GM12878 (cell line): ENCODE results near the gene DTX1. TPM values are rescaled to one million over a fixed set of nuclear protein-coding genes. Genes with fewer than 3 reads are reported as not detected.

Experiments used
- ATAC-seq: fragments of 200-7000 bp; cut with Tn5 transposase; 3 replicates; pipeline ENCODE4 v1.9.1; 2020; ENCODE audit warnings: mild to moderate bottlenecking, moderate library complexity
- BruUV-seq: library from RNA; stranded (reverse); fragments of 400-500 nt; replicated peaks from 2 replicates; lab custom pipeline; 2021; lab: Mats Ljungman, UMichigan
- CTCF ChIA-PET: fragments of 300-600 bp; sonication (Branson Sonifier 250); formaldehyde crosslinking; extraction: SDS; loops from one replicate; lab custom pipeline; 2021; ENCODE audit warnings: inconsistent platforms; lab: Yijun Ruan, JAX
- POLR2A ChIA-PET: fragments of 350-600 bp; formaldehyde crosslinking; extraction: SDS; loops from one replicate; lab custom pipeline; 2021; ENCODE audit warnings: inconsistent platforms; lab: Charles Lee
- RAD21 ChIA-PET: fragments of 300-600 bp; sonication (Branson Sonifier 250); formaldehyde crosslinking; loops from one replicate; lab custom pipeline; 2023; ENCODE audit warnings: antibody characterized with exemption; ENCODE audit not compliant: unreplicated experiment; lab: Charles Lee
- SMC1A ChIA-PET: fragments of 300-600 bp; sonication (Branson Sonifier 250); formaldehyde crosslinking; loops from one replicate; lab custom pipeline; 2023; ENCODE audit not compliant: unreplicated experiment, uncharacterized antibody; lab: Charles Lee
- DNase-seq: peaks from one replicate; pipeline ENCODE4 v3.0.0-alpha.2; 2011; ENCODE audit warnings: low read depth, low spot score
- FAIRE-seq: peaks from 3 replicates; lab custom pipeline; 2011; peaks lifted over from hg19 to GRCh38; lab: Jason Lieb, UNC
- H2AFZ ChIP-seq: 2 replicates; pipeline ENCODE4 v1.6.0; 2011; ENCODE audit warnings: low read depth, low read length, control low read depth; ENCODE audit not compliant: control insufficient read depth
- H3K27ac ChIP-seq: 2 replicates; pipeline ENCODE4 v1.5.1; 2011; ENCODE audit warnings: control low read depth; ENCODE audit not compliant: control insufficient read depth, insufficient read depth
- H3K27me3 ChIP-seq, 2 experiments: replicated peaks in 1 of 2; 2 replicates each; pipeline versions ENCODE4 v1.6.0 to v1.6.1; 2011; ENCODE audit warnings: low read length in 1 of 2; ENCODE audit not compliant: control insufficient read depth in 2 of 2, insufficient read depth in 2 of 2
- H3K36me3 ChIP-seq, 2 experiments: 2 replicates each; pipeline ENCODE4 v1.5.1; 2011; ENCODE audit warnings: low read length in 1 of 2; ENCODE audit not compliant: control insufficient read depth in 2 of 2, insufficient read depth in 2 of 2
- H3K4me1 ChIP-seq: 2 replicates; pipeline ENCODE4 v1.6.1; 2011; ENCODE audit warnings: mild to moderate bottlenecking, low read length, moderate library complexity, mixed read lengths; ENCODE audit not compliant: control insufficient read depth, insufficient read depth
- H3K4me2 ChIP-seq: 2 replicates; pipeline ENCODE4 v1.6.0; 2011; ENCODE audit warnings: control low read depth; ENCODE audit not compliant: control insufficient read depth, insufficient read depth
- H3K4me3 ChIP-seq: fragments of 200-600 bp; sonication (generic); 2 replicates; pipeline ENCODE4 v1.5.1; 2016
- H3K79me2 ChIP-seq: 2 replicates; pipeline ENCODE4 v1.6.0; 2011; ENCODE audit warnings: low read length; ENCODE audit not compliant: control insufficient read depth, insufficient read depth
- H3K9ac ChIP-seq: 2 replicates; pipeline ENCODE4 v1.8.0; 2011; ENCODE audit warnings: low read length, control low read depth, mixed read lengths; ENCODE audit not compliant: control insufficient read depth, insufficient read depth
- H3K9me3 ChIP-seq: replicated peaks from 3 replicates; pipeline ENCODE4 v1.5.1; 2011; ENCODE audit warnings: mild to moderate bottlenecking, low read length; ENCODE audit not compliant: control insufficient read depth, insufficient read depth
- H4K20me1 ChIP-seq: 2 replicates; pipeline ENCODE4 v1.6.0; 2011; ENCODE audit not compliant: control insufficient read depth, insufficient read depth
- CBX5 ChIP-seq: sonication (generic); IDR thresholded peaks from 2 replicates; pipeline ENCODE4 v1.6.1; 2016; ENCODE audit warnings: low read depth, moderate library complexity, mild to moderate bottlenecking, inconsistent platforms
- CHD1 ChIP-seq: IDR thresholded peaks from 2 replicates; pipeline ENCODE4 v1.6.1; 2012; ENCODE audit warnings: low read depth, low read length, improper control_type of control experiment
- CHD4 ChIP-seq: fragments of 200-600 bp; sonication (generic); IDR thresholded peaks from 2 replicates; pipeline ENCODE4 v1.6.1; 2016; ENCODE audit warnings: mild to moderate bottlenecking
- CTCF ChIP-seq, 3 experiments: IDR thresholded peaks in 2 of 3; conservative IDR thresholded peaks in 1 of 3; 2 replicates each; pipeline ENCODE4 v1.5.1; 2011; ENCODE audit warnings: low read depth in 3 of 3, low read length in 3 of 3, mild to moderate bottlenecking in 3 of 3, control low read depth in 2 of 3, moderate library complexity in 2 of 3, inconsistent platforms in 1 of 3, mixed read lengths in 1 of 3; ENCODE audit not compliant: control insufficient read depth in 2 of 3, insufficient read depth in 1 of 3; ENCODE audit errors: extremely low read depth in 1 of 3
- IRF4 ChIP-seq: IDR thresholded peaks from 2 replicates; pipeline ENCODE4 v1.6.1; 2011; ENCODE audit warnings: low read depth, low read length
- MTA2 ChIP-seq: fragments of 450-650 bp; IDR thresholded peaks from 2 replicates; pipeline ENCODE4 v1.6.1; 2016; ENCODE audit warnings: low read depth, mild to moderate bottlenecking, moderate library complexity
- NFYB ChIP-seq: IDR thresholded peaks from 2 replicates; pipeline ENCODE4 v1.6.1; 2011; ENCODE audit warnings: low read depth, mild to moderate bottlenecking, low read length, improper control_type of control experiment, moderate library complexity; ENCODE audit not compliant: insufficient read depth
- RAD21 ChIP-seq: IDR thresholded peaks from 2 replicates; pipeline ENCODE4 v1.6.1; 2011; ENCODE audit warnings: mild to moderate bottlenecking, low read depth, low read length, moderate library complexity; ENCODE audit not compliant: insufficient read depth
- RUNX3 ChIP-seq: IDR thresholded peaks from 2 replicates; pipeline ENCODE4 v1.6.1; 2012; ENCODE audit warnings: low read length, inconsistent platforms
- SMAD1 ChIP-seq: fragments of 450-650 bp; IDR thresholded peaks from 2 replicates; pipeline ENCODE4 v1.6.1; 2018; ENCODE audit warnings: mild to moderate bottlenecking, low read depth; ENCODE audit not compliant: partially characterized antibody
- SP1 ChIP-seq: IDR thresholded peaks from one replicate; pipeline ENCODE4 v1.6.1; 2011; ENCODE audit warnings: low read depth, low read length
- WGBS: methylation state at CpG from one replicate; pipeline ENCODE4 v1.1.6; 2016; ENCODE audit warnings: low lambda C conversion rate; ENCODE audit not compliant: insufficient replicate concordance, insufficient coverage; ENCODE audit errors: missing lambda C conversion rate; 5-methylcytosine and 5-hydroxymethylcytosine counted together
- in situ Hi-C: fragments of 300-500 bp; cut with MboI; formaldehyde crosslinking; loops from 9 replicates; pipeline ENCODE4 v1.14.3; 2018; ENCODE audit warnings: mixed read lengths
- intact Hi-C: fragments of 100-400 bp; cut with micrococcal nuclease; formaldehyde crosslinking; loops from one replicate; pipeline ENCODE4 v1.14.2; 2022; ENCODE audit not compliant: unreplicated experiment
- polyA plus RNA-seq, 11 experiments: library from polyadenylated mRNA; depleted of rRNA in 4 of 11; unstranded in 6 of 11; stranded (reverse) in 5 of 11; fragments of >200 nt; fragmentation: Nextera tagmentation in 4 of 11; fragmentation: Illumina TruSeq in 1 of 11; extraction: Ambion mirVana in 4 of 11; extraction: Trizol in 1 of 11; gene quantifications; 1 replicate in 1 of 11; 2 replicates in 10 of 11; pipeline versions ENCODE4 v1.2.1 to v1.2.3, GENCODE V29; 2011 to 2016; ENCODE audit warnings: inconsistent platforms in 2 of 11, missing spikeins in 2 of 11, low read depth in 1 of 11
- total RNA-seq, 4 experiments: library from RNA; depleted of rRNA in 3 of 4; stranded (reverse); fragments of >200 nt in 3 of 4; fragmentation: Illumina TruSeq in 1 of 4; extraction: Trizol in 1 of 4; gene quantifications; 2 replicates each; pipeline versions ENCODE4 v1.2.1 to v1.2.3, GENCODE V29; 2013 to 2021
- TF ChIP-seq, protein P1 (sequence below): fragments of 450-650 bp; IDR thresholded peaks from 2 replicates; pipeline ENCODE4 v1.6.1; 2017; ENCODE audit warnings: mild to moderate bottlenecking, moderate library complexity

Gene DTX1
- total and polyA plus RNA-seq, 10 of the 15 experiments (the other 5 are each of a cell fraction or from before 2014, with no cell fraction given): 0.09 to 2.8 (median 0.66) TPM

DNA sequence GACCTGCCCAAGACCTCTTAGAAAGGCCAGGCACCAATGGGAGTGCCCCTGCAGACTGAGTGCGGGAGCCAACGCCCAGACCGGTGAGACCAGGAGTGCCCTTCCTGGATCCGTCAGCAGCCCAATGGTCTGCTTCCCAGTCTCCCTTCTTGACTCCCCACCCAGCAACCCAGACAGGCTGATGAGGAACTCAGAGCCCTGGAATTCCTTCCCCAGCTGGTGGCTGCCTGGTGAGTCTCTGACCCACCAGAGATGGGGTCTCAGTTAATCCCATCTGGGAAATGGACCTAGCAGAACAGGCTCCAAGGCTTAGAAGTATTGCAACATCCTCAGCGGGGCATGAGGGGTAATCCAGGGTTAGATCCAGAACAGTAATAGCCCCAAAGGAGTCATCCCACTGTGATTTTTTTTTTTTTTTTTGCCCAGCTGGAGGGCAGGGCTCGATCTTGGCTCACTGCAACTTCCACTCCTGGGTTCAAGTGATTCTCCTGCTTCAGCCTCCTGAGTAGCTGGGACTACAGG, 80.5 kb downstream of the DTX1 start (continued):
- no peak for TF ChIP-seq CTCF (IDR thresholded peaks at IDR 0.05 in 2 of 3, conservative IDR thresholded peaks at IDR 0.05 in 1 of 3; ENCODE audit: control insufficient read depth in 2 of 3, extremely low read depth in 1 of 3, insufficient read depth in 1 of 3, low read depth in 3 of 3, low read length in 3 of 3)
- no peak for TF ChIP-seq CHD4
- TF ChIP-seq IRF4: no peak
- no peak for TF ChIP-seq RUNX3

GRCh38 chr12:113137861-113138783, 81.6 kb downstream of the DTX1 start:
- no peak for DNase-seq
- TF ChIP-seq CHD1: no peak
- TF ChIP-seq, protein P1, sequence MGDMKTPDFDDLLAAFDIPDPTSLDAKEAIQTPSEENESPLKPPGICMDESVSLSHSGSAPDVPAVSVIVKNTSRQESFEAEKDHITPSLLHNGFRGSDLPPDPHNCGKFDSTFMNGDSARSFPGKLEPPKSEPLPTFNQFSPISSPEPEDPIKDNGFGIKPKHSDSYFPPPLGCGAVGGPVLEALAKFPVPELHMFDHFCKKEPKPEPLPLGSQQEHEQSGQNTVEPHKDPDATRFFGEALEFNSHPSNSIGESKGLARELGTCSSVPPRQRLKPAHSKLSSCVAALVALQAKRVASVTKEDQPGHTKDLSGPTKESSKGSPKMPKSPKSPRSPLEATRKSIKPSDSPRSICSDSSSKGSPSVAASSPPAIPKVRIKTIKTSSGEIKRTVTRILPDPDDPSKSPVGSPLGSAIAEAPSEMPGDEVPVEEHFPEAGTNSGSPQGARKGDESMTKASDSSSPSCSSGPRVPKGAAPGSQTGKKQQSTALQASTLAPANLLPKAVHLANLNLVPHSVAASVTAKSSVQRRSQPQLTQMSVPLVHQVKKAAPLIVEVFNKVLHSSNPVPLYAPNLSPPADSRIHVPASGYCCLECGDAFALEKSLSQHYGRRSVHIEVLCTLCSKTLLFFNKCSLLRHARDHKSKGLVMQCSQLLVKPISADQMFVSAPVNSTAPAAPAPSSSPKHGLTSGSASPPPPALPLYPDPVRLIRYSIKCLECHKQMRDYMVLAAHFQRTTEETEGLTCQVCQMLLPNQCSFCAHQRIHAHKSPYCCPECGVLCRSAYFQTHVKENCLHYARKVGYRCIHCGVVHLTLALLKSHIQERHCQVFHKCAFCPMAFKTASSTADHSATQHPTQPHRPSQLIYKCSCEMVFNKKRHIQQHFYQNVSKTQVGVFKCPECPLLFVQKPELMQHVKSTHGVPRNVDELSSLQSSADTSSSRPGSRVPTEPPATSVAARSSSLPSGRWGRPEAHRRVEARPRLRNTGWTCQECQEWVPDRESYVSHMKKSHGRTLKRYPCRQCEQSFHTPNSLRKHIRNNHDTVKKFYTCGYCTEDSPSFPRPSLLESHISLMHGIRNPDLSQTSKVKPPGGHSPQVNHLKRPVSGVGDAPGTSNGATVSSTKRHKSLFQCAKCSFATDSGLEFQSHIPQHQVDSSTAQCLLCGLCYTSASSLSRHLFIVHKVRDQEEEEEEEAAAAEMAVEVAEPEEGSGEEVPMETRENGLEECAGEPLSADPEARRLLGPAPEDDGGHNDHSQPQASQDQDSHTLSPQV: no peak
- no peak for TF ChIP-seq NFYB
- no peak for TF ChIP-seq CBX5
- no peak for TF ChIP-seq SP1
- no peak for TF ChIP-seq MTA2
- TF ChIP-seq SMAD1: no peak
- no peak for TF ChIP-seq RAD21
- H3K4me3 ChIP-seq: no peak overlapping the region
- no peaks in the 10 kb centered on the region for H3K36me3 ChIP-seq
- no peak overlapping the region for H3K9ac ChIP-seq
- H3K9me3 ChIP-seq: no peaks in the 10 kb centered on the region
- RAD21 ChIA-PET: no interaction called here
- no TSS peak for BruUV-seq
- SMC1A ChIA-PET: interaction anchor here (0.8 to 1.7 kb wide), 5 partner anchors 10 to 90 kb away, joined by 3 to 6 read pairs (median 3); no protein-coding TSS in a partner anchor
- H2AFZ ChIP-seq: no peak overlapping the region
- intact Hi-C loops (no loop called here), in situ Hi-C loops (no loop called here)
- no peak overlapping the region for H3K27ac ChIP-seq
- no peak for FAIRE-seq
- no peaks in the 10 kb centered on the region for H3K79me2 ChIP-seq
- POLR2A ChIA-PET: interaction anchor here (0.6 kb wide), 1 partner anchor 1363 kb away, joined by 3 read pairs; no protein-coding TSS in a partner anchor
- H3K4me1 ChIP-seq: no peaks in the 10 kb centered on the region; the same call in 1 of the 2 replicates
- H3K4me2 ChIP-seq: no peak overlapping the region
- no peak for ATAC-seq
- H3K27me3 ChIP-seq: no peaks in the 10 kb centered on the region; a peak in 2 of 4 replicates
- 50% methylated on average over 12 of the region's 12 CpGs for WGBS
- no peaks in the 10 kb centered on the region for H4K20me1 ChIP-seq
- CTCF ChIA-PET: interaction anchor here (0.6 to 2.2 kb wide), 6 partner anchors 11 to 92 kb away, joined by 3 to 10 read pairs (median 4); no protein-coding TSS in a partner anchor
